ENCODE data around the gene TMIGD3. TPM values are rescaled to one million over a fixed set of nuclear protein-coding genes. Genes with fewer than 3 reads are reported as not detected.

The TMIGD3 gene
- total RNA-seq, 4 donors from 2014 or later: 0.27 to 0.95 TPM; not detected in 2

GRCh38 chr1:111535256-111536191 lies 32.1 kb upstream of the TMIGD3 start:
- no peaks in the 10 kb centered on the region for H3K27me3 ChIP-seq
- TF ChIP-seq POLR2AphosphoS5 (IDR thresholded peaks at IDR 0.05): no peak
- TF ChIP-seq EP300 (IDR thresholded peaks at IDR 0.05; ENCODE audit: low read depth): no peak
- no peak for TF ChIP-seq CTCF (IDR thresholded peaks at IDR 0.05)
- TF ChIP-seq POLR2A (IDR thresholded peaks at IDR 0.05): no peak
- peak overlapping the region; percentile 54 to 73 (median 71) for H3K27ac ChIP-seq
- 46 to 54% methylated on average over 10 to 14 of the region's 14 CpGs for WGBS, 2 donors (ENCODE audit: low coverage in 1 of 2)
- in situ Hi-C loops (cut with MboI; ENCODE audit: low pct_ligation_motif_present in 1 of 4, low pct_unique_long_range_greater_than_20kb in 1 of 4, low sequenced_read_pairs in 3 of 4): no loop called here
- H3K4me1 ChIP-seq: peaks cover 0 to 16% (median 7%) of the 10 kb centered on the region in 4 donors
- no peaks in the 10 kb centered on the region for H3K9me3 ChIP-seq
- no peak for DNase-seq
- intact Hi-C loops (cut with DNase I; ENCODE audit: low total_unique reads): no loop called here
- no peak overlapping the region for H3K4me3 ChIP-seq
- no peaks in the 10 kb centered on the region for H3K36me3 ChIP-seq

GRCh38 chr1:111520053-111520452 lies 16.6 kb upstream of the TMIGD3 start:
- in situ Hi-C loops (cut with MboI; ENCODE audit: low pct_ligation_motif_present in 1 of 4, low pct_unique_long_range_greater_than_20kb in 1 of 4, low sequenced_read_pairs in 3 of 4): no loop called here
- Histone ChIP-seq H3K9me3 (no peaks in the 10 kb centered on the region), H3K4me3 (no peak overlapping the region), H3K27ac (no peak overlapping the region), H3K4me1 (peaks cover 0 to 13% (median 3%) of the 10 kb centered on the region in 4 donors), H3K36me3 (no peaks in the 10 kb centered on the region), H3K27me3 (no peaks in the 10 kb centered on the region)
- DNase-seq: no peak
- intact Hi-C loops (cut with DNase I; ENCODE audit: low total_unique reads): no loop called here
- TF ChIP-seq CTCF (IDR thresholded peaks at IDR 0.05): no peak
- no peak for TF ChIP-seq POLR2AphosphoS5 (IDR thresholded peaks at IDR 0.05)
- TF ChIP-seq EP300 (IDR thresholded peaks at IDR 0.05; ENCODE audit: low read depth): no peak
- TF ChIP-seq POLR2A (IDR thresholded peaks at IDR 0.05): no peak
- 60 to 65% methylated on average over 2 to 3 of the region's 3 CpGs for WGBS, 2 donors (ENCODE audit: low coverage in 1 of 2)

GRCh38 chr1:111517469-111518225 lies 14.2 kb upstream of the TMIGD3 start:
- WGBS, 2 donors (ENCODE audit: low coverage in 1 of 2): 100% methylated on average over 1 of the region's 1 CpG
- H3K36me3 ChIP-seq: no peaks in the 10 kb centered on the region
- no peaks in the 10 kb centered on the region for H3K27me3 ChIP-seq
- no peak for DNase-seq
- H3K4me3 ChIP-seq: no peak overlapping the region
- intact Hi-C loops (cut with DNase I; ENCODE audit: low total_unique reads): no loop called here
- no peak for TF ChIP-seq CTCF (IDR thresholded peaks at IDR 0.05)
- TF ChIP-seq POLR2A (IDR thresholded peaks at IDR 0.05): no peak
- no peak for TF ChIP-seq EP300 (IDR thresholded peaks at IDR 0.05; ENCODE audit: low read depth)
- no peak for TF ChIP-seq POLR2AphosphoS5 (IDR thresholded peaks at IDR 0.05)
- H3K4me1 ChIP-seq: peaks cover 0 to 14% (median 6%) of the 10 kb centered on the region in 4 donors
- in situ Hi-C loops (cut with MboI; ENCODE audit: low pct_ligation_motif_present in 1 of 4, low pct_unique_long_range_greater_than_20kb in 1 of 4, low sequenced_read_pairs in 3 of 4): loop anchor here in 1 of 4 donors (10.0 kb wide), 1 partner anchor 237 kb away; the partner anchor contains the start of gene DDX20
- no peak overlapping the region for H3K27ac ChIP-seq
- H3K9me3 ChIP-seq: no peaks in the 10 kb centered on the region

- in situ Hi-C loops (cut with MboI; ENCODE audit: low pct_ligation_motif_present in 1 of 4, low pct_unique_long_range_greater_than_20kb in 1 of 4, low sequenced_read_pairs in 3 of 4): loop anchor here in 1 of 4 donors (10.0 kb wide), 1 partner anchor 239 kb away; the partner anchor contains the start of gene DDX20
- H3K4me3 ChIP-seq: peak overlapping the region; percentile 4 to 43 (median 18)
- intact Hi-C loops (cut with DNase I; ENCODE audit: low total_unique reads): no loop called here
Observed at GRCh38 chr1:111516005-111516535, 12.6 kb upstream of the TMIGD3 start.

More at GRCh38 chr1:111516005-111516535, 12.6 kb upstream of the TMIGD3 start:
- Histone ChIP-seq H3K27me3 (no peaks in the 10 kb centered on the region), H3K27ac (peak overlapping the region; percentile 68 to 79 (median 72)), H3K9me3 (no peaks in the 10 kb centered on the region), H3K4me1 (peaks cover 0 to 16% (median 8%) of the 10 kb centered on the region in 4 donors), H3K36me3 (no peaks in the 10 kb centered on the region)
- TF ChIP-seq CTCF (IDR thresholded peaks at IDR 0.05) (peak in 1 of 5 experiments; percentile 6), EP300 (IDR thresholded peaks at IDR 0.05; ENCODE audit: low read depth) (no peak), POLR2A (IDR thresholded peaks at IDR 0.05) (no peak), POLR2AphosphoS5 (IDR thresholded peaks at IDR 0.05) (peak in 1 of 3 donors; percentile 7)
- WGBS, 2 donors (ENCODE audit: low coverage in 1 of 2): 48 to 60% methylated on average over 1 to 13 of the region's 13 CpGs
- peak; percentile 37 for DNase-seq
